GM21619 (cell line): ENCODE measurements around the gene CAMK2D.
"Not testable (repeated sequence)": the region's sequence is repeated elsewhere in the genome, so short reads cannot be mapped to it uniquely, and the experiment has no call there.

ENCODE experiments used
- ATAC-seq: cut with Tn5 transposase; IDR thresholded peaks from one replicate; pipeline ENCODE4 v1.9.1; 2021; ENCODE audit not compliant: unreplicated experiment

The CAMK2D gene

GRCh38 chr4:113733685-113734084 lies 27.9 kb downstream of the CAMK2D start:
- no peak for ATAC-seq

- ATAC-seq: no peak
These were observed 28.5 kb downstream of the CAMK2D start for GRCh38 chr4:113732967-113733527.

- ATAC-seq: no peak
These were observed 30.9 kb downstream of the CAMK2D start for GRCh38 chr4:113730467-113731216.

- ATAC-seq: no peak
These were observed 33.7 kb downstream of the CAMK2D start for GRCh38 chr4:113727802-113728201.

GRCh38 chr4:113725963-113726362 lies 35.6 kb downstream of the CAMK2D start:
- no peak for ATAC-seq

- no peak for ATAC-seq
These were observed 43.3 kb downstream of the CAMK2D start for GRCh38 chr4:113718252-113718651.

- no peak for ATAC-seq
These were observed 49.5 kb downstream of the CAMK2D start for GRCh38 chr4:113711883-113712662.

- ATAC-seq: peak; percentile 64
These were observed 53.3 kb downstream of the CAMK2D start for GRCh38 chr4:113708250-113708649.

GRCh38 chr4:113707048-113707447 lies 54.5 kb downstream of the CAMK2D start:
- no peak for ATAC-seq

GRCh38 chr4:113705097-113705496 lies 56.4 kb downstream of the CAMK2D start:
- ATAC-seq: not testable (repeated sequence)

GRCh38 chr4:113702596-113702995 lies 58.9 kb downstream of the CAMK2D start:
- not testable (repeated sequence) for ATAC-seq

GRCh38 chr4:113701169-113701568 lies 60.4 kb downstream of the CAMK2D start:
- ATAC-seq: no peak

- ATAC-seq: no peak
These were observed 60.9 kb downstream of the CAMK2D start for GRCh38 chr4:113700602-113701150.

GRCh38 chr4:113699772-113700171 lies 61.8 kb downstream of the CAMK2D start:
- ATAC-seq: no peak

- ATAC-seq: no peak
These were observed 64.1 kb downstream of the CAMK2D start for GRCh38 chr4:113697429-113697828.

- no peak for ATAC-seq
These were observed 66.0 kb downstream of the CAMK2D start for GRCh38 chr4:113695328-113696169.

GRCh38 chr4:113694008-113694407 lies 67.5 kb downstream of the CAMK2D start:
- ATAC-seq: no peak

- peak; percentile 92 for ATAC-seq
These were observed 68.6 kb downstream of the CAMK2D start for GRCh38 chr4:113692809-113693411.

- no peak for ATAC-seq
These were observed 69.9 kb downstream of the CAMK2D start for GRCh38 chr4:113691676-113692075.

GRCh38 chr4:113689394-113689793 lies 72.1 kb downstream of the CAMK2D start:
- ATAC-seq: no peak
